CD4-positive, alpha-beta T cell (primary cell): Measurements from ENCODE around the gene AGAP1. TPM values are rescaled to one million over a fixed set of nuclear protein-coding genes. Genes with fewer than 3 reads are reported as not detected.

Source experiments
- ATAC-seq: fragments of 200-7000 bp; cut with Tn5 transposase; one replicate; pipeline ENCODE4 v1.10.0; 2022; ENCODE audit warnings: mild to moderate bottlenecking; ENCODE audit not compliant: poor library complexity
- CTCF ChIA-PET: fragments of 350-600 bp; sonication (Branson Sonifier 250); formaldehyde crosslinking; loops from one replicate; lab custom pipeline; 2021; ENCODE audit warnings: antibody characterized with exemption, inconsistent platforms; lab: Charles Lee
- POLR2A ChIA-PET: fragments of 350-600 bp; sonication (Branson Sonifier 250); formaldehyde crosslinking; loops from one replicate; lab custom pipeline; 2021; ENCODE audit warnings: antibody characterized with exemption, inconsistent platforms; lab: Charles Lee
- DNase-seq, 14 experiments: peaks; one replicate each; pipeline ENCODE4 v3.0.0-alpha.2; 2013 to 2020; ENCODE audit warnings: mixed read lengths in 2 of 14
- H3K27ac ChIP-seq, 2 donors: one replicate each; pipeline versions ENCODE4 v1.5.1 to v1.7.0; 2013; ENCODE audit warnings: low read length in 2 of 2, low read depth in 1 of 2, mild to moderate bottlenecking in 1 of 2
- H3K27me3 ChIP-seq, 2 experiments: 1 replicate in 1 of 2; 2 replicates in 1 of 2; pipeline versions ENCODE4 v1.6.1 to v1.7.0; 2013; ENCODE audit warnings: low read length in 2 of 2, control low read depth in 1 of 2, mild to moderate bottlenecking in 1 of 2, moderate library complexity in 1 of 2; ENCODE audit not compliant: insufficient read depth in 2 of 2, control insufficient read depth in 1 of 2
- H3K36me3 ChIP-seq: one replicate; pipeline ENCODE4 v1.6.1; 2013; ENCODE audit warnings: low read length, control low read depth; ENCODE audit not compliant: insufficient read depth
- H3K4me1 ChIP-seq: one replicate; pipeline ENCODE4 v1.6.1; 2013; ENCODE audit warnings: low read length, control low read depth; ENCODE audit not compliant: insufficient read depth
- H3K4me3 ChIP-seq: one replicate; pipeline ENCODE4 v1.5.1; 2013; ENCODE audit warnings: mild to moderate bottlenecking, low read length, moderate library complexity
- H3K9me3 ChIP-seq, 2 experiments: 1 replicate in 1 of 2; 2 replicates in 1 of 2; pipeline versions ENCODE4 v1.6.1 to v1.7.0; 2013; ENCODE audit warnings: low read length in 2 of 2, mild to moderate bottlenecking in 2 of 2, control low read depth in 1 of 2, moderate library complexity in 1 of 2; ENCODE audit not compliant: control insufficient read depth in 1 of 2, insufficient read depth in 1 of 2
- H3K27ac Mint-ChIP-seq: one replicate; pipeline ENCODE4 v1.8.0; 2020; ENCODE audit warnings: mixed read lengths
- H3K27me3 Mint-ChIP-seq: one replicate; pipeline ENCODE4 v1.8.0; 2021; ENCODE audit warnings: mixed read lengths
- H3K36me3 Mint-ChIP-seq: one replicate; pipeline ENCODE4 v1.8.0; 2021; ENCODE audit warnings: low read depth, mixed read lengths
- H3K4me1 Mint-ChIP-seq: one replicate; pipeline ENCODE4 v1.8.0; 2021; ENCODE audit warnings: low read depth, mixed read lengths
- H3K4me3 Mint-ChIP-seq: one replicate; pipeline ENCODE4 v1.8.0; 2020; ENCODE audit warnings: mild to moderate bottlenecking, mixed read lengths
- H3K9me3 Mint-ChIP-seq: one replicate; pipeline ENCODE4 v1.8.0; 2020; ENCODE audit warnings: mixed read lengths
- CTCF ChIP-seq: fragments of 200-600 bp; IDR thresholded peaks from one replicate; pipeline ENCODE4 v1.8.0; 2022; ENCODE audit warnings: antibody characterized with exemption, mild to moderate bottlenecking
- intact Hi-C, 2 experiments: fragments of 100-400 bp; cut with DNase I in 1 of 2; cut with micrococcal nuclease in 1 of 2; formaldehyde crosslinking; loops; one replicate each; pipeline versions ENCODE4 v1.15.1 to v1.9.0; 2023 to 2025; cut with DNase I, micrococcal nuclease
- total RNA-seq, 174 experiments: library from RNA in 2 of 174; stranded (reverse) in 2 of 174; gene quantifications; one replicate each; pipeline ENCODE4 v1.2.3 and lab custom pipeline; 2021 to 2026

AGAP1 gene
- total RNA-seq, 2 experiments from 2014 or later: 2.6 to 3.1 TPM

GRCh38 chr2:235781775-235782174 is 287.9 kb downstream of the AGAP1 start:
- Histone ChIP-seq H3K4me1 (no peaks in the 10 kb centered on the region), H3K36me3 (no peaks in the 10 kb centered on the region), H3K4me3 (no peak overlapping the region), H3K27me3 (no peaks in the 10 kb centered on the region), H3K9me3 (no peaks in the 10 kb centered on the region), H3K27ac (no peak overlapping the region)
- no peak overlapping the region for H3K4me3 Mint-ChIP-seq
- POLR2A ChIA-PET: no interaction called here
- ATAC-seq (no peak), DNase-seq (no peak)
- no peaks in the 10 kb centered on the region for H3K9me3 Mint-ChIP-seq
- no peaks in the 10 kb centered on the region for H3K4me1 Mint-ChIP-seq
- no peak for TF ChIP-seq CTCF
- H3K27ac Mint-ChIP-seq: no peak overlapping the region
- peaks cover 30% of the 10 kb centered on the region for H3K27me3 Mint-ChIP-seq
- CTCF ChIA-PET: no interaction called here
- H3K36me3 Mint-ChIP-seq: no peaks in the 10 kb centered on the region
- intact Hi-C loops: no loop called here

- no peak overlapping the region for H3K27ac ChIP-seq
- Mint-ChIP-seq H3K27me3 (peaks cover 18% of the 10 kb centered on the region), H3K9me3 (no peaks in the 10 kb centered on the region), H3K4me3 (no peak overlapping the region), H3K4me1 (no peaks in the 10 kb centered on the region), H3K36me3 (no peaks in the 10 kb centered on the region), H3K27ac (no peak overlapping the region)
- H3K4me1 ChIP-seq: no peaks in the 10 kb centered on the region
- no peaks in the 10 kb centered on the region for H3K36me3 ChIP-seq
- DNase-seq (no peak), ATAC-seq (no peak)
- CTCF ChIA-PET: no interaction called here
- POLR2A ChIA-PET: no interaction called here
- no peak for TF ChIP-seq CTCF
- H3K27me3 ChIP-seq: no peaks in the 10 kb centered on the region
- intact Hi-C loops: no loop called here
- H3K9me3 ChIP-seq: no peaks in the 10 kb centered on the region
- no peak overlapping the region for H3K4me3 ChIP-seq
Observed at GRCh38 chr2:235784788-235785187, 290.9 kb downstream of the AGAP1 start.

- H3K4me1 ChIP-seq: no peaks in the 10 kb centered on the region
- H3K4me3 ChIP-seq: no peak overlapping the region
- H3K36me3 Mint-ChIP-seq: no peaks in the 10 kb centered on the region
- H3K27me3 ChIP-seq: no peaks in the 10 kb centered on the region
- CTCF ChIA-PET: interaction anchor here (1.9 kb wide), 1 partner anchor 10 kb away, joined by 5 read pairs; no protein-coding TSS in a partner anchor
- no peaks in the 10 kb centered on the region for H3K9me3 Mint-ChIP-seq
- no peak overlapping the region for H3K4me3 Mint-ChIP-seq
- DNase-seq: no peak
- no peak overlapping the region for H3K27ac ChIP-seq
- no peak overlapping the region for H3K27ac Mint-ChIP-seq
- H3K9me3 ChIP-seq: no peaks in the 10 kb centered on the region
- no peaks in the 10 kb centered on the region for H3K36me3 ChIP-seq
- no peak for TF ChIP-seq CTCF
- POLR2A ChIA-PET: no interaction called here
- intact Hi-C loops: no loop called here
- H3K27me3 Mint-ChIP-seq: peaks cover 28% of the 10 kb centered on the region
- ATAC-seq: no peak
- no peaks in the 10 kb centered on the region for H3K4me1 Mint-ChIP-seq
Observed at GRCh38 chr2:235789552-235789951, 295.7 kb downstream of the AGAP1 start.
